B cell (primary cell): Measurements from ENCODE around the gene POFUT2. TPM values are rescaled to one million over a fixed set of nuclear protein-coding genes. Genes with fewer than 3 reads are reported as not detected.

Experiments
- ATAC-seq: fragments of 200-7000 bp; cut with Tn5 transposase; one replicate; pipeline ENCODE4 v1.10.0; 2021; ENCODE audit warnings: low read depth, mild to moderate bottlenecking, moderate number of reproducible peaks, moderate library complexity
- CTCF ChIA-PET: fragments of 350-600 bp; sonication (Branson Sonifier 250); formaldehyde crosslinking; loops from one replicate; lab custom pipeline; 2021; ENCODE audit warnings: antibody characterized with exemption, inconsistent platforms; lab: Charles Lee
- POLR2A ChIA-PET: fragments of 350-600 bp; sonication (Branson Sonifier 250); formaldehyde crosslinking; loops from one replicate; lab custom pipeline; 2021; ENCODE audit warnings: antibody characterized with exemption; lab: Charles Lee
- DNase-seq: peaks from one replicate; pipeline ENCODE4 v3.0.0; 2013
- H2AFZ ChIP-seq: 2 replicates; pipeline ENCODE4 v1.6.1; 2012; ENCODE audit warnings: mild to moderate bottlenecking, low read depth, low read length; ENCODE audit not compliant: insufficient read depth, poor library complexity, severe bottlenecking
- H3K27ac ChIP-seq, 2 donors: 1 replicate in 1 of 2; 2 replicates in 1 of 2; pipeline ENCODE4 v1.5.1; 2012 to 2013; ENCODE audit warnings: low read length in 2 of 2, mild to moderate bottlenecking in 2 of 2, moderate library complexity in 1 of 2
- H3K27me3 ChIP-seq, 4 experiments: fragments of 200-600 bp in 1 of 4; sonication (generic) in 1 of 4; replicated peaks in 1 of 4; 1 replicate in 2 of 4; 2 replicates in 2 of 4; pipeline versions ENCODE4 v1.6.1 to v1.7.0; 2013 to 2016; ENCODE audit warnings: low read length in 3 of 4, mild to moderate bottlenecking in 2 of 4, mixed read lengths in 1 of 4, moderate library complexity in 1 of 4; ENCODE audit not compliant: insufficient read depth in 4 of 4, control insufficient read depth in 3 of 4; ENCODE audit errors: control extremely low read depth in 1 of 4
- H3K36me3 ChIP-seq, 2 experiments: replicated peaks in 1 of 2; 1 replicate in 1 of 2; 2 replicates in 1 of 2; pipeline versions ENCODE4 v1.6.1 to v1.7.1; 2013; ENCODE audit warnings: low read length in 1 of 2; ENCODE audit not compliant: insufficient read depth in 2 of 2, control insufficient read depth in 1 of 2; ENCODE audit errors: control extremely low read depth in 1 of 2, extremely low read depth in 1 of 2
- H3K4me1 ChIP-seq, 2 donors: fragments of 200-600 bp in 1 of 2; sonication (generic) in 1 of 2; 1 replicate in 1 of 2; 2 replicates in 1 of 2; pipeline versions ENCODE4 v1.5.1 to v1.6.1; 2013 to 2017; ENCODE audit warnings: low read length in 2 of 2; ENCODE audit not compliant: control insufficient read depth in 2 of 2, insufficient read depth in 2 of 2
- H3K4me2 ChIP-seq: replicated peaks from 2 replicates; pipeline ENCODE3; 2012; ENCODE audit warnings: mild to moderate bottlenecking, low read depth, low read length; ENCODE audit not compliant: poor library complexity, severe bottlenecking
- H3K4me3 ChIP-seq, 5 experiments: fragments of 200-600 bp in 1 of 5; sonication (generic) in 1 of 5; 1 replicate in 3 of 5; 2 replicates in 2 of 5; pipeline versions ENCODE4 v1.5.1 to v1.7.0; 2011 to 2016; ENCODE audit warnings: low read length in 4 of 5, mild to moderate bottlenecking in 4 of 5, low read depth in 2 of 5, control low read depth in 1 of 5, moderate library complexity in 1 of 5; ENCODE audit not compliant: insufficient read depth in 1 of 5; ENCODE audit errors: control extremely low read depth in 1 of 5, extremely low read depth in 1 of 5
- H3K79me2 ChIP-seq: fragments of 200-600 bp; sonication (generic); one replicate; pipeline ENCODE4 v1.6.0; 2016; ENCODE audit warnings: low read length; ENCODE audit not compliant: control insufficient read depth, insufficient read depth
- H3K9ac ChIP-seq: fragments of 200-600 bp; sonication (generic); 2 replicates; pipeline ENCODE4 v1.6.1; 2017; ENCODE audit warnings: mild to moderate bottlenecking, low read length, moderate library complexity
- H3K9me3 ChIP-seq, 3 donors: one replicate each; pipeline versions ENCODE4 v1.6.1 to v1.7.1; 2013; ENCODE audit warnings: low read length in 2 of 3; ENCODE audit not compliant: control insufficient read depth in 2 of 3, insufficient read depth in 1 of 3; ENCODE audit errors: control extremely low read depth in 1 of 3
- H4K20me1 ChIP-seq: 2 replicates; pipeline ENCODE4 v1.6.0; 2012; ENCODE audit warnings: mild to moderate bottlenecking, low read length; ENCODE audit not compliant: insufficient read depth, control insufficient read depth, poor library complexity, severe bottlenecking
- H3K27ac Mint-ChIP-seq: one replicate; pipeline ENCODE4 v1.8.0; 2021; ENCODE audit warnings: mixed read lengths
- H3K27me3 Mint-ChIP-seq: one replicate; pipeline ENCODE4 v1.8.0; 2021; ENCODE audit warnings: mixed read lengths
- H3K4me1 Mint-ChIP-seq: one replicate; pipeline ENCODE4 v1.8.0; 2021; ENCODE audit warnings: mixed read lengths
- H3K4me3 Mint-ChIP-seq: one replicate; pipeline ENCODE4 v1.8.0; 2021; ENCODE audit warnings: mixed read lengths
- H3K9me3 Mint-ChIP-seq: one replicate; pipeline ENCODE4 v1.8.0; 2022; ENCODE audit warnings: mixed read lengths; ENCODE audit not compliant: insufficient read depth
- CTCF ChIP-seq: fragments of 200-600 bp; IDR thresholded peaks from one replicate; pipeline ENCODE4 v1.8.0; 2022; ENCODE audit warnings: antibody characterized with exemption, mild to moderate bottlenecking
- EZH2 ChIP-seq: IDR thresholded peaks from 2 replicates; pipeline ENCODE4 v1.6.1; 2012; ENCODE audit warnings: borderline replicate concordance, low read depth, mild to moderate bottlenecking, moderate library complexity, low read length; ENCODE audit not compliant: insufficient read depth, poor library complexity, severe bottlenecking
- WGBS: methylation state at CpG from one replicate; pipeline ENCODE4 v1.1.5; 2013; ENCODE audit warnings: missing lambda C conversion rate; ENCODE audit not compliant: insufficient coverage; 5-methylcytosine and 5-hydroxymethylcytosine counted together
- intact Hi-C: fragments of 100-400 bp; cut with micrococcal nuclease; formaldehyde crosslinking; loops from one replicate; pipeline ENCODE4 v1.10.0; 2022
- polyA plus RNA-seq: library from polyadenylated mRNA; depleted of rRNA; stranded (reverse); fragments of >200 nt; gene quantifications from 2 replicates; pipeline ENCODE4 v1.2.3, GENCODE V29; 2012
- total RNA-seq, 2 donors: library from RNA; stranded (reverse); fragments of 120-200 nt in 1 of 2; gene quantifications; 1 replicate in 1 of 2; 2 replicates in 1 of 2; pipeline versions ENCODE4 v1.2.3 to v1.2.4, GENCODE V29; 2013 to 2022

The POFUT2 gene
- total and polyA plus RNA-seq, 2 donors (not counting 1 experiment from before 2014, with no cell fraction given): 38.3 to 41.8 TPM

GRCh38 chr21:45290948-45291612, 3.4 kb upstream of the POFUT2 start:
- H4K20me1 ChIP-seq: no peaks in the 10 kb centered on the region
- peaks cover 0 to 8% (median 0%) of the 10 kb centered on the region in 4 experiments for H3K27me3 ChIP-seq
- H3K9ac ChIP-seq: no peak overlapping the region
- CTCF ChIA-PET: interaction anchor here (1.1 to 1.9 kb wide), 2 partner anchors 85 to 341 kb away, joined by 3 to 4 read pairs; no protein-coding TSS in a partner anchor
- peaks cover 8% of the 10 kb centered on the region for H3K79me2 ChIP-seq
- peaks cover 17 to 26% of the 10 kb centered on the region in 2 donors for H3K4me1 ChIP-seq
- H3K4me2 ChIP-seq: no peak overlapping the region
- H3K27ac Mint-ChIP-seq: no peak overlapping the region
- H2AFZ ChIP-seq: no peak overlapping the region
- peaks cover 16% of the 10 kb centered on the region for H3K4me1 Mint-ChIP-seq
- TF ChIP-seq CTCF (no peak), EZH2 (no peak)
- WGBS: 91% methylated on average over 12 of the region's 14 CpGs
- H3K4me3 ChIP-seq: no peak overlapping the region
- H3K9me3 Mint-ChIP-seq: no peaks in the 10 kb centered on the region
- POLR2A ChIA-PET: no interaction called here
- peak; percentile 5 for DNase-seq
- H3K27ac ChIP-seq: no peak overlapping the region
- H3K9me3 ChIP-seq: no peaks in the 10 kb centered on the region
- no peak for ATAC-seq
- H3K4me3 Mint-ChIP-seq: no peak overlapping the region
- intact Hi-C loops: no loop called here
- no peaks in the 10 kb centered on the region for H3K36me3 ChIP-seq
- H3K27me3 Mint-ChIP-seq: peaks cover 2% of the 10 kb centered on the region
